Right lung (tissue), 5 donors: Measurements from ENCODE around the gene PIANP. TPM values are rescaled to one million over a fixed set of nuclear protein-coding genes. Genes with fewer than 3 reads are reported as not detected.
A peak's percentile ranks its signal among the peaks of the same experiment; 100 is the strongest.

Experiments used
- DNase-seq, 2 donors: peaks; one replicate each; pipeline ENCODE4 v3.0.0-alpha.2; 2013
- polyA plus RNA-seq, 5 donors: library from polyadenylated mRNA; unstranded; fragments of 120-200 nt; gene quantifications; one replicate each; pipeline versions ENCODE4 v1.2.1 to v1.2.3, GENCODE V29; 2013; ENCODE audit warnings: inconsistent platforms in 1 of 5, low replicate concordance in 1 of 5; ENCODE audit not compliant: insufficient read length in 5 of 5, insufficient read depth in 1 of 5

PIANP gene
- polyA plus RNA-seq, 5 donors: 5.2 to 10.4 (median 6.7) TPM

GRCh38 chr12:6676962-6677361 is 23.7 kb downstream of the PIANP start:
- DNase-seq: no peak

GRCh38 chr12:6672143-6672542 is 28.5 kb downstream of the PIANP start:
- no peak for DNase-seq

GRCh38 chr12:6667559-6668210 is 32.9 kb downstream of the PIANP start:
- no peak for DNase-seq

DNA sequence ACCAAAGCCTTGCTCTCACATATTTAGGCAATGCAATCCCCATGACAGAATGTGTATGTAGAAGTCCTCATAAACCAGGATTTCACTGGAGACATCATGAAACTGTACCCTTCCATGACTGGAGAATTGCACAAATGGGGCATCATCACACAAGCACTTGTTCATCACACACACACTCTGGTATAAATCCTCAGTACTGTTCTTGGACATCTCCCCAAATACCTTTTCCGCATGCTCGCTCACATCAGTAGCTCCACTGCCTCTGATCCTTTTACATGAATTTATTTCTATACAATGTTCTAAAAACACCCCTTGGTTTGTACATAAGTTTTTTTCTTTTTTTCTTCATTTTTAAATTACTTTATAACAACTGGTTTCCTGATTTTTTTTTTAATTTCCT is 34.4 kb downstream of the PIANP start:
- no peak for DNase-seq

DNA sequence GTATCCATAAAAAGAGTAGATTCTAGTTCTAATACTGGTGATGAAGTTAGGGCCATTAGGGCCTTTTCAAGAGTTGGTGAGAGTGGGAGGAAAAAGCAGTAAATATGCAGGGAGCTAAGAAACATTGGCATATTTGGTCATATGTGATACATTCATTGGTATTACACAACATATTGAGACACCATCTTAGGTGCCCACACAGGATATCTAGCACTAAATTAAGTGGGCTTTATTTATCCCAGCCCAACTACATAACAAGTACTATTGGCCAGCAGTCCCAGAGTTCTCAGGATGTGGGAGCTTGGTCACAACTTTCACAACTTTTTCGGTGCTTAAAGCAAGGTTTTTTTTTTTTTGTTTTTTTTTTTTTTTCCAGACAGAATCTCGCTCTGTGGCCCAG is 35.7 kb downstream of the PIANP start:
- no peak for DNase-seq

DNA sequence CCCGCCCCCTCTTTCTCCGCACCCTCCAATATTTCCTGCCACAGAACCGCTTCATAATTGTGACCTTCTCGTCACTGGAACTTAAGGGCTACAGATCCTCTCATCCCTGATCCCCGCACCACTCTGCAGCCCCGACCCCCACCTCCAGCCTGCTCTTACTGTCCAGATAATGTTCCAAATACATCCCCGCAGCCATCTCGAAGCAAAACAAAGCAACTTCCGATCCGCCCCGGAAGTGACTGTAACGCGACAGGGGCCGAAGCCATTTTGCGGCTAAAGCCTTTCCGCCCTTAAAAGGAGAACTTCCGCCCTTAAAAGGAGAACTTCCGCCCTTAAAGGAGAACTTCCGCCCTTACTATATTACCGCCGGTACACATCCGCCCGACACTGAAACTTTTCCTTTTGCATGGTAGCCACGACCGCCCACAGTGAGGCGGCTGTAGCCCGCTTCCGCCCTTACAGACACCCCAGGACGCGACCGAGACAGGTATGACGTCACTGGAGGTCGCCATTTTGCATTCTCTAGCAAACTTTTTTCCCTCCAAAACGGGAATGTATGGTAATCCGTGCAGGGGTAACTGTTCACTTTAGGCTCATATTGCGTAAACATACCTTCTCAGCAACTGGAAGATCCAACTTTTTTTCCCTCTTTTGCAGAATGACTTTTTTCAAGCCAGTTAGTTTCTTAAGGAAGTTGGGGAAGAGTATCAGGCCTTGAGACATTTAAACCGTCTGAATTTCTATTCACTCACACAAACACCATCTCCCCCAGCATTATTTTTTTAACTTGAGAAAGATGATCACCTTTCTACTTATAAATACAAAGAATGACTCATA is 37.5 kb downstream of the PIANP start, which contains the start of gene ING4:
TSS of gene ING4 (minus strand) at position 214 of the 837 bp plus-strand sequence. CDS start at position 196, 18 bp downstream.
- DNase-seq: peak; percentile 97 to 99

- DNase-seq: no peak
These were observed 38.1 kb downstream of the PIANP start for GRCh38 chr12:6662602-6662905.

- no peak for DNase-seq
These were observed 46.6 kb downstream of the PIANP start for GRCh38 chr12:6653987-6654386.

- DNase-seq: no peak
These were observed 47.3 kb downstream of the PIANP start for GRCh38 chr12:6653342-6653741.

DNA sequence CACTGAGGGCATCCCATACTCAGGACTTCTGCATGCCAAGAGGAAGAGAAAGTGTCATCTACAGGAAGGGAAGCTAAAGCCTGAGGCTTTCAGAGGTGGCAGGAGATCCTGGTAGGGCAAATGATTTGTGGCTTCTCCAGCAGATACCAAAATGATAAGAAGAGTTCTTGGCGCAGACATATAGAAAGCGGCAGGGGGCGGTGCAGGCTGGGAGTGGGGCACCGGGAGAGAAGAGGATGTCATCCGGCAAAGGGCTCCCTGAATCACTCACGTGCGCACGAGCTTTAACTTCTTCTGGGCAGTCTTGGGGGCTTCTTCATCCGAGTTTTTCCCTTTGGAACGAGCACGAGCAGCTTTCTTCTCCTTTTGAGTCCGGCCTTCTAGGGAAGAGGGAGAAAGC is 48.2 kb downstream of the PIANP start:
- DNase-seq: no peak

- DNase-seq: no peak
These were observed 49.8 kb downstream of the PIANP start for GRCh38 chr12:6650832-6651231.

GRCh38 chr12:6647083-6647604 is 53.5 kb downstream of the PIANP start, which contains the start of gene ACRBP:
Gene ACRBP (minus strand): TSS chr12:6647432. CDS start chr12:6647366, 66 bp downstream.
- peak; percentile 45 to 50 for DNase-seq

GRCh38 chr12:6646276-6647082 is 54.1 kb downstream of the PIANP start:
- no peak for DNase-seq

GRCh38 chr12:6644903-6645302 is 55.7 kb downstream of the PIANP start:
- no peak for DNase-seq

GRCh38 chr12:6644257-6644596 is 56.4 kb downstream of the PIANP start:
- no peak for DNase-seq

Other genes starting within 250 kb of the PIANP start
- gene TAPBPL, start 248.8 kb downstream of the PIANP start, polyA plus RNA-seq: 10 to 100 TPM; 16.6 to 26.9 (median 20.3) TPM
- 10 to 100 TPM; 16.0 to 23.2 (median 19.1) TPM for gene VAMP1, start 230.1 kb downstream of the PIANP start, polyA plus RNA-seq
- gene MRPL51, start 207.6 kb downstream of the PIANP start, polyA plus RNA-seq: 100 to 1,000 TPM; 145 to 169 (median 167) TPM
- 10 to 100 TPM; 51.0 to 88.5 (median 61.7) TPM for gene NCAPD2, start 206.7 kb downstream of the PIANP start, polyA plus RNA-seq
- gene GAPDH, start 166.3 kb downstream of the PIANP start, polyA plus RNA-seq: 1,000 to 10,000 TPM; 1,481 to 1,953 (median 1,592) TPM
- 10 to 100 TPM; 12.9 to 24.3 (median 18.4) TPM for gene IFFO1, start 144.8 kb downstream of the PIANP start, polyA plus RNA-seq
- gene NOP2, start 132.5 kb downstream of the PIANP start, polyA plus RNA-seq: 10 to 100 TPM; 18.2 to 36.6 (median 24.3) TPM
- 100 to 1,000 TPM; 196 to 268 (median 221) TPM for gene CHD4, start 93.4 kb downstream of the PIANP start, polyA plus RNA-seq
- 1 to 10 TPM; 1.3 to 2.1 (median 1.3) TPM for gene LPAR5, start 64.9 kb downstream of the PIANP start, polyA plus RNA-seq
- gene ACRBP, start 53.4 kb downstream of the PIANP start, polyA plus RNA-seq: 1 to 10 TPM; 5.5 to 7.4 (median 6.5) TPM
- 100 to 1,000 TPM in 3 of 5 donors, 10 to 100 TPM in 2; 89.5 to 116 (median 109) TPM for gene ING4, start 37.7 kb downstream of the PIANP start, polyA plus RNA-seq
- gene ZNF384, start 11.4 kb downstream of the PIANP start, polyA plus RNA-seq: 10 to 100 TPM; 79.4 to 98.5 (median 86.1) TPM
- 10 to 100 TPM; 48.4 to 59.1 (median 56.3) TPM for gene COPS7A, start 23.2 kb upstream of the PIANP start, polyA plus RNA-seq
- 100 to 1,000 TPM; 147 to 203 (median 179) TPM for gene MLF2, start 52.3 kb upstream of the PIANP start, polyA plus RNA-seq
- gene PTMS, start 65.5 kb upstream of the PIANP start, polyA plus RNA-seq: 1,000 to 10,000 TPM in 1 of 5 donors, 100 to 1,000 TPM in 4; 621 to 1,050 (median 719) TPM
- 1 to 10 TPM; 1.3 to 2.9 (median 1.7) TPM for gene LAG3, start 71.7 kb upstream of the PIANP start, polyA plus RNA-seq
- 100 to 1,000 TPM in 1 of 5 donors, 10 to 100 TPM in 4; 73.5 to 108 (median 89.3) TPM for gene CD4, start 88.7 kb upstream of the PIANP start, polyA plus RNA-seq
- 10 to 100 TPM in 4 of 5 donors, 1 to 10 TPM in 1; 7.1 to 17.0 (median 12.1) TPM for gene GPR162, start 121.0 kb upstream of the PIANP start, polyA plus RNA-seq
- 10 to 100 TPM; 14.5 to 40.9 (median 21.7) TPM for gene P3H3, start 127.6 kb upstream of the PIANP start, polyA plus RNA-seq
- gene GNB3, start 140.1 kb upstream of the PIANP start, polyA plus RNA-seq: 1 to 10 TPM; 3.5 to 8.4 (median 6.0) TPM
- 10 to 100 TPM; 23.4 to 69.1 (median 38.0) TPM for gene CDCA3, start 150.5 kb upstream of the PIANP start, polyA plus RNA-seq
- gene USP5, start 151.3 kb upstream of the PIANP start, polyA plus RNA-seq: 10 to 100 TPM; 46.9 to 65.2 (median 53.2) TPM
- 100 to 1,000 TPM; 420 to 565 (median 460) TPM for gene TPI1, start 166.7 kb upstream of the PIANP start, polyA plus RNA-seq
- 10 to 100 TPM in 1 of 5 donors, 1 to 10 TPM in 4; 4.1 to 17.1 (median 5.6) TPM for gene SPSB2, start 172.5 kb upstream of the PIANP start, polyA plus RNA-seq
- 10 to 100 TPM; 14.1 to 34.8 (median 26.6) TPM for gene LRRC23, start 204.0 kb upstream of the PIANP start, polyA plus RNA-seq
- gene ENO2, start 213.8 kb upstream of the PIANP start, polyA plus RNA-seq: 10 to 100 TPM in 4 of 5 donors, 1 to 10 TPM in 1; 9.0 to 17.8 (median 14.9) TPM
- gene ATN1, start 227.1 kb upstream of the PIANP start, polyA plus RNA-seq: 100 to 1,000 TPM in 3 of 5 donors, 10 to 100 TPM in 2; 80.2 to 135 (median 118) TPM
- gene RNU7-1, start 243.0 kb upstream of the PIANP start, polyA plus RNA-seq: 10 to 100 TPM in 1 of 5 donors, 1 to 10 TPM in 2, not detected in 2; 5.9 to 20.2 (median 7.9) TPM
- 100 to 1,000 TPM; 179 to 281 (median 188) TPM for gene C12orf57, start 243.2 kb upstream of the PIANP start, polyA plus RNA-seq